Daoy (cell line): ENCODE measurements around the gene CNTNAP2. TPM values are rescaled to one million over a fixed set of nuclear protein-coding genes. Genes with fewer than 3 reads are reported as not detected.
"Not testable (repeated sequence)": the region's sequence is repeated elsewhere in the genome, so short reads cannot be mapped to it uniquely, and the experiment has no call there.

Experiments
- DNase-seq: peaks from one replicate; pipeline ENCODE4 v3.0.0-alpha.2; 2015; ENCODE audit warnings: low read depth
- total RNA-seq: library from RNA; depleted of rRNA; stranded (reverse); fragments of >200 nt; shearing (Covaris generic); gene quantifications from 2 replicates; pipeline ENCODE4 v1.2.3, GENCODE V29; 2014

Gene CNTNAP2
- total RNA-seq, 1 experiment from 2014 or later: 6.4 TPM

GRCh38 chr7:148022832-148023231 is 1906.2 kb downstream of the CNTNAP2 start:
- DNase-seq: no peak

GRCh38 chr7:148026713-148027112 is 1910.1 kb downstream of the CNTNAP2 start:
- no peak for DNase-seq

GRCh38 chr7:148028165-148028564 is 1911.6 kb downstream of the CNTNAP2 start:
- DNase-seq: no peak

- DNase-seq: no peak
These were observed 1914.4 kb downstream of the CNTNAP2 start for GRCh38 chr7:148031019-148031418.

- DNase-seq: no peak
These were observed 1915.2 kb downstream of the CNTNAP2 start for GRCh38 chr7:148031811-148032210.

- DNase-seq: no peak
These were observed 1919.3 kb downstream of the CNTNAP2 start for GRCh38 chr7:148035950-148036349.

- no peak for DNase-seq
These were observed 1920.4 kb downstream of the CNTNAP2 start for GRCh38 chr7:148037044-148037443.

GRCh38 chr7:148041156-148041555 is 1924.6 kb downstream of the CNTNAP2 start:
- no peak for DNase-seq

GRCh38 chr7:148042935-148043631 is 1926.5 kb downstream of the CNTNAP2 start:
- no peak for DNase-seq

- no peak for DNase-seq
These were observed 1927.6 kb downstream of the CNTNAP2 start for GRCh38 chr7:148044173-148044572.

GRCh38 chr7:148045521-148045920 is 1928.9 kb downstream of the CNTNAP2 start:
- DNase-seq: no peak

GRCh38 chr7:148049068-148049467 is 1932.5 kb downstream of the CNTNAP2 start:
- no peak for DNase-seq

- no peak for DNase-seq
These were observed 1934.0 kb downstream of the CNTNAP2 start for GRCh38 chr7:148050492-148051158.

- DNase-seq: no peak
These were observed 1939.8 kb downstream of the CNTNAP2 start for GRCh38 chr7:148056406-148056805.

- DNase-seq: no peak
These were observed 1941.5 kb downstream of the CNTNAP2 start for GRCh38 chr7:148058092-148058491.

- DNase-seq: no peak
These were observed 1942.2 kb downstream of the CNTNAP2 start for GRCh38 chr7:148058753-148059152.

GRCh38 chr7:148060724-148061123 is 1944.1 kb downstream of the CNTNAP2 start:
- DNase-seq: no peak

GRCh38 chr7:148078111-148078510 is 1961.5 kb downstream of the CNTNAP2 start:
- not testable (repeated sequence) for DNase-seq

- no peak for DNase-seq
These were observed 1962.8 kb downstream of the CNTNAP2 start for GRCh38 chr7:148079206-148080080.

- DNase-seq: no peak
These were observed 1966.8 kb downstream of the CNTNAP2 start for GRCh38 chr7:148083448-148083847.

- peak; percentile 25 for DNase-seq
These were observed 1967.5 kb downstream of the CNTNAP2 start for GRCh38 chr7:148084138-148084537.

GRCh38 chr7:148091882-148092281 is 1975.3 kb downstream of the CNTNAP2 start:
- DNase-seq: no peak
